ENCODE measurements around the gene TMEM33.
"Not testable (repeated sequence)": the region's sequence is repeated elsewhere in the genome, so short reads cannot be mapped to it uniquely, and the experiment has no call there.

The TMEM33 gene, protein sequence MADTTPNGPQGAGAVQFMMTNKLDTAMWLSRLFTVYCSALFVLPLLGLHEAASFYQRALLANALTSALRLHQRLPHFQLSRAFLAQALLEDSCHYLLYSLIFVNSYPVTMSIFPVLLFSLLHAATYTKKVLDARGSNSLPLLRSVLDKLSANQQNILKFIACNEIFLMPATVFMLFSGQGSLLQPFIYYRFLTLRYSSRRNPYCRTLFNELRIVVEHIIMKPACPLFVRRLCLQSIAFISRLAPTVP

DNA sequence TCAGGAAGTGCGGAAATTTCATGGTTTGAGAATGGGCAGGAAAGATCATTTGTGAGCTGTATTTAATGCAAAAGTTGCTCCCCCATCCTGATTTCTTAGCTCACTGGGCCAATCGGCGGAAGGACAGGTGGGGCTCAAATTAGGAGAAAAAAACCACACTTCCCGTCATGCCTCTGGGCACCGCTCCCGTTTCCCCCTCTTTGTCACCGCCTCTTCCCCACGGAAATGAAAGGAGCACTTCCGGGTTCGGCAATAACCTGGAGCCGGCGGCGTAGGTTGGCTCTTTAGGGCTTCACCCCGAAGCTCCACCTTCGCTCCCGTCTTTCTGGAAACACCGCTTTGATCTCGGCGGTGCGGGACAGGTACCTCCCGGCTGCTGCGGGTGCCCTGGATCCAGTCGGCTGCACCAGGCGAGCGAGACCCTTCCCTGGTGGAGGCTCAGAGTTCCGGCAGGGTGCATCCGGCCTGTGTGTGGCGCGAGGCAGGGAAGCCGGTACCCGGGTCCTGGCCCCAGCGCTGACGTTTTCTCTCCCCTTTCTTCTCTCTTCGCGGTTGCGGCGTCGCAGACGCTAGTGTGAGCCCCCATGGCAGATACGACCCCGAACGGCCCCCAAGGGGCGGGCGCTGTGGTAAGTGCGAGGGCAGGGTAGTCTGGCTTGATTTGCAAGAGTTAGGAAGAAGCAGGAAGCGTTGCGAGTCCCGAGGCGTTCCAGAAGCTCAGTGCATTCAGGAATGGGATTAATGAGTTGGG, at the start of gene TMEM33:
TMEM33 (plus strand) TSS at position 529 of the 751 bp plus-strand sequence; CDS start at position 585, 56 bp downstream.
- DNase-seq = peak; percentile 90

DNA sequence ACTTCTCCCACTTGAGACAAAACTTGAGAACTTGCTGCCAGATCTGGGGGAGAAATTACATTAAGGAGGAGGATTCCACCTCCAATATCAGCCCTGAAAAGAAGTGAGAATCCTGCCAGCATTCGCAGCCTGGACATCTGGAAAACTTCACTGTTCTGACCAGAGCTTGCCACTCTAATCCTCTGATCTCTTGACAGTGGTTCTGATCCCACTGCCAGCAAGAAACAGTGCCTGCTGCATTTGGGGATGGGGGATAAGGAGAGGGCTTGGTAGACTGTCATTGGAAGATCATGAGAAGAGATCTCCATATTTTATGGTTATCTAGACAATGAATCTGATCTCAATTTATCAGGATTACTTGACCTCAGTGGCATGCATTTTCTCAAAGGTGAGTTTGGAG, 49.8 kb upstream of the TMEM33 start:
- DNase-seq = no peak

DNA sequence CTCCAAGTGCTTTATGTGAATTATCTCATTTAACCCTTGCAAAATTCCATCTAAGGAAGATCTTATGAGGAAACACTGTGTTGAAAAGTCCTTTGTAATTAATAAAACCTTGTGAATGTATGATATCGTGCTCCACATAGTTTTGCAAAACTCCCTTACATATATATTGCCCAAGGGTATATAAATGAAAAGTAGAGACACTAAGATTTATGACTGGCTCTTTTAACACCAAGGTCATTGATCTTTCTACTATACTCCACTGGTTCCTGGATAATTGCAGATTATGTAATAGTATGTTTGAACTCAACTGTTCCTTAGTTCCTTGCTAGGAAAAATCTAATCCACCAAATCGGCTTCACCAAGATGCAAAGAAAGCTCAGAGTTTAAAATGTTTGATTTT, 48.0 kb upstream of the TMEM33 start:
- DNase-seq = no peak

DNA sequence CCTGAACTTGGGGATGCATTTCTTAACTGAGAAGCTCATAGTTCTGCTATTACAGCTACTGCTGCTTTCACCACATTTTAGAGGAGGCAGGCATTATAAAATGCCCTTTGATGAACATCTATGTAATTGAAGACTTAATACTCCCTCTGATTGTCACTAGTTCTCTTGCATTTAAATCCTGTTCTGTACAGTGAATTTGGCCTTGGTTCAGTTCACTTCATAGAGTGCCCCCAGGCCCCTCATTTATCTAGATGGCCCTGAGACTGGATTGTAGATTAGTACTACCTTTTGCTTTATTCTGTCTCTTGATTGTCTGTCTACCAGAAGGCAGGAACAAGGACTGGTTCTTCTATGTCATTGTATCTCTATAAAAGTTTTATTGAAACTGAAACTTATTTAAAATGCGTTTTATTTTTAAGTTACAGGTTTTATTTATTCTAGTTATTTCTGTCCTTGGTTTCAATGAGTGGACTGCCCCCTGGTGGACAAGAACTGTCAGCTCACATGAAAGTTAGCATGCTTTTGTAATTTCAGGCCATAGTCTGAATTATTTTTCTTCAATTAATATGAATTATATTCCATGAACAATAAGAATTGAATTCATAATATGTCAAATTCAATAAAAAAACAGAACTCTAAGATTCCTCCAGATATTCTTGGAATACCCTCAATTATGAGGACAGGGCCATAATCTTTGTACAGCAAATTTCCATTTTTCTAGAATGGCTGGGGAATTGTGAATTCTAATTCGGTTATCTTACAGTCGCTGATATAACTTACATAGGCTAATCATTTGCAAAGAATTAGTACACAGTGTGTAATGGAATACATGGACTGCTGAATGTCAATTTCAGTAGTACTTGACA, 47.2 kb upstream of the TMEM33 start:
- DNase-seq = no peak

DNA sequence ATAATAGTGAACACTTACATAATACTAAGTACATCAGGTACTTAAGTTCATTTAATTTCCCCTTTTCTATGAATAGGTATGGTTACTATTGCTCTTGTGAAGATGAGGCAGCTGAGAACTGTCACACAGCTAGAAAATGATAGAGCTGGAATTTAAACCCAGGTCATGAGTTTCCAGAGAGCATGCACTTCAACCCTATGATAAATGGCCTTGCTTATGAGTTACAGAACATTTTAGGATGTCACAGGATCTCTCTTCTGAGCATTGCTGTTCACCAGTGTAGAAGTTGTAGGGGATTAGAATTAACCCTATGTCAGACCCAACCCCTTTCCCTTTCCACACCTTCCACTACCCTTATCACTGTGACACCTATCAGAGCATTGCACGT, 46.5 kb upstream of the TMEM33 start:
- no peak for DNase-seq

DNA sequence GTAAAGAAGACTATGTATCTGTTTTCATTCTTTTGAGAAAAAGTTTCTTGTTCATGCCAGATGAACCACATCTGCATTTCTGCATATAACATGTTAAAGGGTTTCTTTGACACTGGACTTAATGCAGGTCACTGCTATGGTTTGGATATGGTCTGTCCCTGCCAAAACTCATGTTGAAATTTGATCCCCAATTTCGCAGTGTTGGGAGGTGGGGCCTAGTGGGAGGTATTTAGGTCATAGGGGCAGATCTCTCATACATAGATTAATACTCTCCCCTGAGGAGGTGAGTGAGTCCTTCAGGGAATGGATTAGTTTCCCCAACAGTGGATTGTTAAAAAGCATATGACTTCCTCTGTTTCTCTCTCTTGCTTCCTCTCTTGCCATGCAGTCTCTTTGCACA, 45.9 kb upstream of the TMEM33 start:
- DNase-seq = no peak

DNA sequence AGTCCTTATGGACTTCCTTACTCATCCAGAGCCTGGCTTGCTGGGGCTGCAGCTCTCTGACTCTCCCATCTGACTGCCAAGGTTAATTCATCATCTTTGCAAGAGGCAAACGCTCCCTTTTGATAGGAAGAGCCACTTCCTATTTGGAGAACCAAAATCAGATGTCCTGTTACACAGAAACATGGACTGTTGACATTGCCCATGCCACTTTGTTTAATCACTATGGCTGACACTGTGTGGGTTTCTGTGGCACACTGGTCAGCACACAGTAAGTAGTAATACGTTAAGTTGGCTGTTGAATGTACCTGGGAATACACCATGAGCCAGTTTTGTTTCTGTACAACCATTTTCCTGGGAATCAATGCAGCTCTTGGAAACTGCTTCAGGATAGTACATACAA, 45.1 kb upstream of the TMEM33 start:
- no peak for DNase-seq

DNA sequence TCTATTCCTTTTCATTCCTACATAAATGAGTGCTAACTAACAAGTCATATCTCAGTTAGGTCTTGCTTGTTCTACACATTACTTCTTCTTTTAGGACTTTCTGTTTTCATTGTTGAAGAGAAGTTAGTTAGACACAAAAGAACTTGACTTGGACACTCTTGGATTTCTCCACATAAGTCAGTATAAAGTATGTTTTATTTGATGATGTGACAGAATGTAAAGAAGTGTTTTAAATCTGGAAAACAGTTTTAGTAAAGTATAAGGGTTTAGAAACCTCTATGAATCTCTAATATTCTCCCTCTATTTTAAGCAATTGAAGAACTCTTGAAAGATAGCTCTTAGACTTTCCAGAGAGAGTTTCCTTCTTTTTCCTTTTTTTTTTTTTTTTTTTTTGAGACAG, 38.6 kb upstream of the TMEM33 start:
- no peak for DNase-seq

DNA sequence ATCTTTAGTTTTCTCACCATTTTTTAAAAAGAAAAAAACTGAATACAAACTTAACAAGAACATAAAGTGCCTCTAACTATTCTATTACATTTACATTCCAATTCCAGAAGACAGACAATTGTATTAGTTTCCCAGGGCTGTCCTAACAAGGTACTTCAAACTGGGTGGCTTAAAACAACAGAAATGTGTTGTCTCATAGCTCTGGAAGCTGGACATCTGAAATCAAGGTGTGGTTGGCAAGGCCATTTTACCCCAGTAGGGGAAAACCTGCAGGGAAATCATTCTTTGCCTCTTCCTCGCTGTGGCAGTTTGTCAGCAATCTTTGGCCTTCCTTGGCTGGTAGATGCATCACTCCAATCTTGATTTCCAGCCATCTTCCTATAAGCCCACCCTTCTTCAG, 37.5 kb upstream of the TMEM33 start:
- no peak for DNase-seq

DNA sequence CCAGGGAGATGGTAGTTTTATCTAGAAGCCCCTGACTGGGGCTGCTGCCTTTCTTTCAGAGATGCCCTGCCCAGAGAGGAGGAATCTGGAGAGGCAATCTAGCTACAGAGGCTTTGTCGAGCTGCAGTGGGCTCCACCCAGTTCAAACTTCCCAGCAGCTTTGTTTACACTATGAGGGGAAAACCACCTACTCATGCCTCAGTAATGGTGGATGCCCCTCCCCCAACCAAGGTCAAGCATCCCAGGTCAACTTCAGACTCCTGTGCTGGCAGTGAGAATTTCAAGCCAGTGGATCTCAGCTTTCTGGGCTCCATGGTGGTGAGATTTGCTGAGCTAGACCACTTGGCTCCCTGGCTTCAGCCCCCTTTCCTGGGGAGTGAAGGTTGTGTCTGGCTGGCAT, 26.1 kb upstream of the TMEM33 start:
- not testable (repeated sequence) for DNase-seq

DNA sequence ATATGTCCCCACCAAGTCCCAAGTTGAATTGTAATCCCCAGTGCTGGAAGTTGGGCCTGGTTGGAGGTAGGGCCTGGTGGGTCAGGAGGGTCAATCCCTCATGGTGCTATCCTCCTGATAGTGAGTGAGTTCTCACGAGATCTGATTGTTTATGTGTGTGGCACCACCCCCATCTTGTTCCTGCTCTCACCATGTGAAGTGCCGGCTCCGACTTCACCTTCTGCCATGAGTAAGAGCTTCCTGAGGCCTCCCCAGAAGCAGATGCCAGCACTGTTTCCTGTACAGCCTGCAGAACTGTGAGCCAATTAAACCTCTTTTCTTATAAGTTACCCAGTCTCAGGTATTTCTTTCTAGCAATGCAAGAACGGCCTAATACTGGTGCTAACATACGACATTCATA, 22.7 kb upstream of the TMEM33 start:
- no peak for DNase-seq

DNA sequence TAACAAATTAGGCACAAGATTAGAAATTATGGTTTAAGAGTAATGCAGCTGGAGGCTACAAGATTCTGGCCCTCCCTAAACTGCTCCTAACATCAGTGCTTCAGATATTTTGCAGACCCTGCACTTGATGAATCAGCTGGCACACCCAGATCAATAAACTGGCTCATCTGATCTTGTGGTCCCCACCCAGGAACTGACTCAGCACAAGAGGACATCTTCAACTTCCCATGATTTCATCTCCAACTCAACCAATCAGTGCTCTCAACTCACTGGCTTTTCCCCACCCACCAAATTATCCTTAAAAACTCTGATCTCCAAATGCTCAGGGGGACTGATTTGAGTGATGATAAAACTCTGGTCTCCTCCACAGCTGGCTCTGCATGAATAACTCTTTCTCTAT, 21.7 kb upstream of the TMEM33 start:
- DNase-seq = no peak

DNA sequence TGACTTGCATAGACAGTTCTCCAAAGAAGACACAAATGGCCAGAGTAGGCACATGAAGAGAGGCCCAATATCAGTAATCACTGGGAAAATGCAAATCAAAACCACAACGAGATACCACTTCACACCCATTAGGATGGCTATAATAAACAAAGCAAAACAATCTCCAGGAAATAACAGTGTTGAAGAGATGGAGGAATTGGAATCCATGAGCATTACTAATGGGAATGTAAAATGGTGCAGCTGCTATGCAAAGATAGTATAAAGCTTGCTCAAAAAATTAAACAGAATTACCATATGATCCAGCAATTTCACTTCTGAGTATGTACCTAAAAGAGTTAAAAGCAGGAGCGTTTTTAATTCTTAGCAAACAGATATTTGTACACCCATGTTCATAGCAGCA, 17.0 kb upstream of the TMEM33 start:
- DNase-seq = no peak

DNA sequence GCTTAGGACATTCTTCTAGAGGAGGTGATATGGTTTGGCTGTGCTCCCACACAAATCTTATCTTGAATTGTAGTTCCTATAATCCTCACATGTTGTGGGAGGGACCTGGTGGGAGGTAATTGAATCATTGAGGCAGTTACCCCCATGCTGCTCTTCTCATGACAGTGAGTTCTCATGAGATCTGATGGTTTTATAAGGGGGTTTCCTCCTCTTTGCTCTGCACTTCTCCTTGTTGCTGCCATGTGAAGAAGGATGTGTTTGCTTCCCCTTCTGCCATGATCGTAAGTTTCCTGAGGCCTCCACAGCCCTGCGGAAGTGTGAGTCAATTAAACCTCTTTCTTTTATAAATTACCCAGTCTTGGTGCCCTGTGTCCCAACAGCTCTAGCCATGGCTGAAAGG, 14.8 kb upstream of the TMEM33 start:
- DNase-seq = not testable (repeated sequence)

DNA sequence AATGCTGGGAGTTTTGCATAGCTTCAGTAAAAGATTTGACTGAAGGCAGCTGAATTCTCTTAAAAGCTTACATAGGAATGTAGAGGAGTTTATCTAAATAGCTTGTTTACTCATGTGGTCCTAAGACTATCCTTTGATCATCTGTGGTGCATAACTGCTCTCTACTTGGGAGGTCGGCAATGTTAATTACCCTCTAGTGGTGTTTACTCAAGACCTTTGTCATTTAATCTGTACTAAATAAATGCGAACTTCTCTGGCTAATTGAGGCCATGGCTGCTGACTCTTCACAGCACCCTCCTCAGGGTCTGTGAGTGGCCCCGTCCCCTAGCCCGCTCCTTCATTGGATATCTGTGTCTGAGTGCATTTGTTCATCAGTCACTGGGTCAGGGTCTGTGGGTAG, 13.8 kb upstream of the TMEM33 start:
- DNase-seq = no peak

DNA sequence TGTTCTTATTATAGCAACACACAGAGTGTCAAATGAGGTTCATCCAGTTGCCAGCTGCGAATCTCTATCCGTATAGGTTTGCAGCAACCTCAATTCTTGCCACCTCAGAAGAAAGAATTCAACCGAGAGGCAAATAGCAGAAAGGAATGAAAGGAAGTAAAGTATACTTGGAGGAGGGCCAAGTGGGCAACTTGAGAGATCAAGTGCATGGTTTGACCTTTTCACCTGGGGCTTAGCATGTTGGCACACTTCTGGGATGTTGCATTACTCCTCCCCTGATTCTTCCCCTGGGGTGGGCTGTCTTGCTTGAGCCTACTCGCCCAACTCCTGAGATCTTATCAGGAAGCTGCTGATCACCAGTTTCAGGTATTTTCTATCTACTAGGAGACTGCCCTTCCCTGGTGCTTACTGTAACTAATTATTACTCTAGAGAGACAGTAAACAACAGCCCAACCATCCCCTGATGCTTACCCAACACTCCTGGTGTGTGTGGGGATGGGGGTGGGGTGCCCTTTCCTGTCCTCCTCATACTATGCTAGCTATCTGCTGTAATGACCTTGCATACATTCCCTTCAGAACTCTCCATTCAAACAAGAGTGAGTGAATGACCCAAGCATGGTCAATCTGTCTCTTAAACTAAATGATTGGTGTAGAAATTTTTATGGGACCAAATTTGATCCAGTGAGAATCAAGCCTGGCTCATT, 7.3 kb upstream of the TMEM33 start:
- no peak for DNase-seq

DNA sequence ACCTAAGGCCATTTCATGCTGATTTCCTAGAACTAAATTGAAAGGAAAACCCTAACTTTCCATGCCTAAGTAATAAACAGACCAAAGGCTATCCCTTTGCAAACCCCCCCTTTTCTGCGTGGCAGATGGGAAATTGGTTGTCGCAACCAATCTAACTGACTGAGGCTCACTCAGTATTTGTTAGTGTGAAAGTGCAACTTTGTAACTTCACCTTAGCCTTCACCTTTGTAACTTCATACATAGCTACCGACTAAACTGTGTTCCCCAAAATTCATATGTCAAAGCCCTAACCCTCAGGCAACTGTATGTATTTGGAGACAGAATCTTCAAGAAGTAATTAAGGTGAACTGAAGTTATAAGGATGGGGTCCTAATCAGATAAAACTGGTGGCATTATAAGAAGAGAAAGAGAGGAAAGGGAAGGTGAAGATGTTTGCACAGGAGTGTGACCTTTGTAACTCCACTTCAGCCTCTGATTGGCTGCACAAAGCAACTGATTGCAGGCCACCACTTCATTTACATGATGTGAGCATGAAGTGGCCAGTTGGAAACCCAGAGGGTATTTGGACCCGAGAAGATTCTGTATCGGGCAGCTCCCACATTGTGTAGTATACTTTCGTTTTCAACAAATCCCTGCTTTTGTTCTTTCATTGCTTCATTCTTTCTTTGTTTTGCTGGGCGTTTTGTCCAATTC, 4.9 kb upstream of the TMEM33 start:
- DNase-seq = no peak

DNA sequence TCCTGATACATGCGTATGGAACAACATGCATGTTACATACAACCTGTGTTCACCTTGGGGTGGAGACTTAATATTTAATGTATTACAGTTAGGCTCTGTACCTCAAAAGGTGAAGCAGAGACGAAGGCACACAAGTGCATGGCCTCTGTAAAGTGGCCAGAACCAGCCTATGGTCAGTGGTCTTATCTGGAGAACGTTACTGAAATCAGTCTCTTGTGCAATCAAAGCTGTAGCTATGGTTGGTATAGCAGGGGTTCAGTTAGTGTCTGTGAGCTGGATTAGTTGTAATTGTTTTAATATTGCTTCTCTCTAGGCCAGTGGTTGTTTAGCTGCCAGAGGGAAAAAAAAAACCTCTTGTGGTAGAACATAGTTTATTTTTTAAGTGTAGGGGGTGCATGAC, 2.2 kb upstream of the TMEM33 start:
- DNase-seq = no peak

DNA sequence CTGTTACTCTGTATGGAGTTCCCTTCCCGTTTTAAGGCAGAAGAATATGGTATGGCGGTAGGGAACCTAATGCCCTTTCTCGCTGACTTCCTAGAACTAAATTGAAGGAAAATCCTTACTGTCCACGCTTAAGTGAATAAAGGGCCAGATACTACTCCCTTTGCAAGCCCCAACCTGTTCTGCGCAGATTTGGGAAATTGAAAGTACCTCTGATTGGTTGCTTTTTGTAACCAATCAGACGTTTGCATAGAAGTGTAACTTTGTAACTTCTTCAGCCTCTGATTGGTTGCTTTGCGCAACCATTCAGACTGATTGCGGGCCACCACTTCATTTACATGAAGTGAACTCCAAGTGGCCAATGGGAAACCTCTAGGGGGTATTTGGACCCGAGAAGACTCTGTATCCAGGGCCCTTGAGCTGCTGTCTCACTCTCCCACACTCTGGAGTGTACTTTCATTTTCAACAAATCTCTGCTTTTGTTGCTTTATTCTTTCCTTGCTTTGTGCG, 1.2 kb upstream of the TMEM33 start:
- DNase-seq = no peak

DNA sequence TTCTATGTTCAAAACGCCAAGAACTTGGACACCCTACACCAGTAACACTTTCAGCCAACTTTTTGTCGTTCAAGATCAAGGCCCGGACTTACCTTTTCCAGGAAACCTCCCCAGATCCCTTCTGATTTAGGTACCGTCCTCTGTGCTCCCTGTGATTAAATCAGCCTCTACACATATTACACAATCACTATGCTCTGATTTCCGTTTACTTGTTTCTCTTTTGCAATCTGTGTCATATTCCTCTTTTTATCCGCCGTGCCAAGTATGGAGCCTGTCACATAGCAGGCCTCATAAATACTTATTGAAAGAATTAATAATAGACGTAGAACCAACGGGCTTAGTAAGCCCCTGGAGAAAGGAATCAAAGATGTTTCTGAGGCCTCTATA, 722 bp upstream of the TMEM33 start:
- no peak for DNase-seq

DNA sequence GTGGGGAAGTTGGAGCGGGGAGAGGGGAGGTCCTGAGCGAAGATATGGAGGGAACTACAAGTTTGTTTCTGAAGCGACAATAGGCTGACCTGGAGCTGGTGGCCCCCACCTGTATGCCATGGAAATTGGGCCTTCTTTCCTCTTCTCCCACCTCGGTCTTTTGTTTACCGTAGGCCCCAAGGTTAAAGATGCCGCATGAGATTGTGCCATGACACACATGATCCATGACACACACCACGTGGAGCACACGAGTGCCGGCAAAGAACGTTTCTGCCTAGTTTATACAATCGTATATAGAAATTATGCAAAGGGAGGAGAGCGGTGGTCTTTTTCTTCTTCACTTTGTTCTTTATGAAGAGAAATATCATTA, 408 bp downstream of the TMEM33 start:
- DNase-seq = no peak

DNA sequence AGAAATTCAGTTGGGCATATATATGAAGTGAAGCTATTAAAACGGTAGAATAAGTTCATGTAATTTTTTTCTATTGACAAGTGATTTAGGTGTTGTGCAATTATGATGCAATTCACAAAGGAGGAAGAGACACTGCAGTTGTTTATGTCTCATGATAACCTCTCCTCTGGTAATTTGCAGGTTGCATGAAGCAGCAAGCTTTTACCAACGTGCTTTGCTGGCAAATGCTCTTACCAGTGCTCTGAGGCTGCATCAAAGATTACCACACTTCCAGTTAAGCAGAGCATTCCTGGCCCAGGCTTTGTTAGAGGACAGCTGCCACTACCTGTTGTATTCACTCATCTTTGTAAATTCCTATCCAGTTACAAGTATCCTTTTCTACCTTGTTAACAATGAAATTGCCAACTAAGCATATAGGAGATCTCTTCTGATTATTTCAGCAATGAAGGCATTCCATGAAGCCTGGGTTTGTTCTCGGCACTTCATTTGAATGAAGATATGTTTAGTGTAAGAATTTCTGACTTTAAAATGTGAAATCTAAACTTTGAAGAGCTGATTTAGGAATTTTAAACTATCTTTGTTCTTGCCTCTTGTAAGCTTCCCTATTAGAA, 3.9 kb downstream of the TMEM33 start:
- DNase-seq = no peak

Measured in left hindlimb (tissue), 1 donor.